Endothelial cell of umbilical vein (primary cell): ENCODE results near the gene FOS. TPM values are rescaled to one million over a fixed set of nuclear protein-coding genes. Genes with fewer than 3 reads are reported as not detected.
A peak's percentile ranks its signal among the peaks of the same experiment; 100 is the strongest.

ENCODE experiments used
- BruUV-seq: library from RNA; stranded (reverse); fragments of 400-500 nt; replicated peaks from 2 replicates; lab custom pipeline; 2021; lab: Mats Ljungman, UMichigan
- CTCF ChIA-PET: fragments of 300-600, 350-600 bp; sonication (Branson Sonifier 250); formaldehyde crosslinking; loops from one replicate; lab custom pipeline; 2021; ENCODE audit warnings: antibody characterized with exemption, inconsistent platforms; lab: Charles Lee
- POLR2A ChIA-PET: fragments of 300-600, 350-600 bp; sonication (Branson Sonifier 250); formaldehyde crosslinking; loops from one replicate; lab custom pipeline; 2021; ENCODE audit warnings: antibody characterized with exemption, inconsistent platforms; lab: Charles Lee
- DNase-seq: peaks from one replicate; pipeline ENCODE4 v3.0.0-alpha.2; 2011; ENCODE audit warnings: low read depth, low spot score
- FAIRE-seq: peaks from 2 replicates; lab custom pipeline; 2011; peaks lifted over from hg19 to GRCh38; lab: Jason Lieb, UNC
- H2AFZ ChIP-seq: 2 replicates; pipeline ENCODE4 v1.6.0; 2012; ENCODE audit warnings: low read depth, low read length, control low read depth, inconsistent platforms
- H3K27ac ChIP-seq: 2 replicates; pipeline ENCODE4 v1.5.1; 2011; ENCODE audit warnings: low read depth, mild to moderate bottlenecking, control low read depth, low read length, moderate library complexity; ENCODE audit not compliant: insufficient read depth
- H3K27me3 ChIP-seq, 2 experiments: 2 replicates each; pipeline versions ENCODE4 v1.6.0 to v1.6.1; 2011; ENCODE audit warnings: low read length in 2 of 2, mixed read lengths in 1 of 2; ENCODE audit not compliant: control insufficient read depth in 2 of 2, insufficient read depth in 2 of 2
- H3K36me3 ChIP-seq, 2 experiments: 2 replicates in 1 of 2; 3 replicates in 1 of 2; pipeline ENCODE4 v1.5.1; 2011; ENCODE audit warnings: low read length in 2 of 2, mild to moderate bottlenecking in 1 of 2, moderate library complexity in 1 of 2; ENCODE audit not compliant: control insufficient read depth in 2 of 2, insufficient read depth in 2 of 2; ENCODE audit errors: extremely low read depth in 1 of 2
- H3K4me1 ChIP-seq: 3 replicates; pipeline ENCODE4 v1.5.1; 2011; ENCODE audit warnings: mild to moderate bottlenecking, low read length; ENCODE audit not compliant: control insufficient read depth, insufficient read depth; ENCODE audit errors: extremely low read depth
- H3K4me2 ChIP-seq: 2 replicates; pipeline ENCODE4 v1.6.1; 2011; ENCODE audit warnings: low read length, control low read depth, mixed read lengths; ENCODE audit not compliant: insufficient read depth
- H3K4me3 ChIP-seq, 3 experiments: fragments of 200-600 bp in 1 of 3; sonication (generic), shearing (Covaris generic) in 1 of 3; replicated peaks in 1 of 3; 2 replicates each; pipeline ENCODE4 v1.5.1; 2011 to 2016; ENCODE audit warnings: control low read depth in 3 of 3, low read length in 3 of 3, mild to moderate bottlenecking in 2 of 3, inconsistent platforms in 1 of 3, low read depth in 1 of 3, moderate library complexity in 1 of 3; ENCODE audit not compliant: insufficient read depth in 1 of 3
- H3K79me2 ChIP-seq: 2 replicates; pipeline ENCODE4 v1.6.0; 2012; ENCODE audit warnings: low read length, inconsistent platforms; ENCODE audit not compliant: control insufficient read depth, insufficient read depth
- H3K9ac ChIP-seq: replicated peaks from 2 replicates; pipeline ENCODE3; 2011; ENCODE audit warnings: low read length, control low read depth; ENCODE audit not compliant: insufficient read depth; ENCODE audit errors: extremely low read depth
- H3K9me1 ChIP-seq: replicated peaks from 3 replicates; pipeline ENCODE4 v1.6.0; 2011; ENCODE audit warnings: mild to moderate bottlenecking, low read length; ENCODE audit not compliant: control insufficient read depth, insufficient read depth; ENCODE audit errors: extremely low read depth
- H3K9me3 ChIP-seq: replicated peaks from 2 replicates; pipeline ENCODE4 v1.5.1; 2012; ENCODE audit warnings: low read length, inconsistent platforms; ENCODE audit not compliant: control insufficient read depth, insufficient read depth
- H4K20me1 ChIP-seq: replicated peaks from 2 replicates; pipeline ENCODE3; 2011; ENCODE audit warnings: mild to moderate bottlenecking, low read length; ENCODE audit not compliant: control insufficient read depth, insufficient read depth; ENCODE audit errors: extremely low read depth
- EZH2 ChIP-seq: IDR thresholded peaks from 2 replicates; pipeline ENCODE4 v1.6.1; 2012; ENCODE audit warnings: borderline replicate concordance, low read depth, mild to moderate bottlenecking, moderate library complexity, low read length, inconsistent platforms; ENCODE audit not compliant: severe bottlenecking
- FOS ChIP-seq: IDR thresholded peaks from 2 replicates; pipeline ENCODE4 v1.6.1; 2011; ENCODE audit warnings: mild to moderate bottlenecking, low read length, moderate library complexity, borderline replicate concordance; ENCODE audit not compliant: insufficient read depth
- GATA2 ChIP-seq: IDR thresholded peaks from 2 replicates; pipeline ENCODE4 v1.7.0; 2011; ENCODE audit warnings: low read depth, mild to moderate bottlenecking, moderate library complexity, mixed read lengths, low read length; ENCODE audit not compliant: insufficient read length, insufficient read depth
- JUN ChIP-seq: IDR thresholded peaks from 2 replicates; pipeline ENCODE4 v1.6.1; 2011; ENCODE audit warnings: borderline replicate concordance, low read depth; ENCODE audit not compliant: insufficient read length, insufficient read depth
- MAX ChIP-seq: IDR thresholded peaks from 2 replicates; pipeline ENCODE4 v1.6.1; 2011; ENCODE audit not compliant: insufficient read depth, insufficient read length
- MYC ChIP-seq: IDR thresholded peaks from one replicate; pipeline ENCODE4 v1.6.1; 2011; ENCODE audit warnings: mild to moderate bottlenecking, low read depth, low read length
- POLR2A ChIP-seq: IDR thresholded peaks from 2 replicates; pipeline ENCODE4 v1.6.1; 2012; ENCODE audit warnings: low read depth, mild to moderate bottlenecking, control low read depth, low read length
- POLR2AphosphoS5 ChIP-seq: IDR thresholded peaks from 2 replicates; pipeline ENCODE4 v1.6.1; 2012; ENCODE audit warnings: low read depth, mild to moderate bottlenecking, control low read depth, low read length, moderate library complexity; ENCODE audit not compliant: insufficient read depth
- dilution Hi-C: fragments of 300-500 bp; cut with MboI; formaldehyde crosslinking; loops from one replicate; pipeline ENCODE4 v1.15.0; 2019; ENCODE audit warnings: low sequenced_read_pairs; ENCODE audit not compliant: extremely low pct_ligation_motif_present
- intact Hi-C: fragments of 100-400 bp; cut with micrococcal nuclease; formaldehyde crosslinking; loops from one replicate; pipeline ENCODE4 v1.10.0; 2022
- polyA plus RNA-seq, 4 experiments: library from polyadenylated mRNA; depleted of rRNA in 3 of 4; stranded (reverse) in 3 of 4; unstranded in 1 of 4; fragments of >200 nt; gene quantifications; 2 replicates each; pipeline versions ENCODE4 v1.2.1 to v1.2.3, GENCODE V29; 2011 to 2012; ENCODE audit warnings: missing spikeins in 1 of 4
- total RNA-seq: library from RNA; stranded (reverse); gene quantifications from 2 replicates; pipeline ENCODE4 v1.2.3, GENCODE V29; 2021
- TF ChIP-seq, protein P1 (sequence below), 2 donors: IDR thresholded peaks; 1 replicate in 1 of 2; 2 replicates in 1 of 2; pipeline ENCODE4 v1.5.1; 2011; ENCODE audit warnings: low read length in 2 of 2, mild to moderate bottlenecking in 2 of 2, moderate library complexity in 2 of 2, control low read depth in 1 of 2, inconsistent platforms in 1 of 2, low read depth in 1 of 2; ENCODE audit not compliant: insufficient read depth in 1 of 2; ENCODE audit errors: extremely low read depth in 1 of 2

FOS gene
- total and polyA plus RNA-seq, 2 donors (not counting 3 experiments of a cell fraction or from before 2014, with no cell fraction given), result 9.2 to 41.6 TPM

DNA sequence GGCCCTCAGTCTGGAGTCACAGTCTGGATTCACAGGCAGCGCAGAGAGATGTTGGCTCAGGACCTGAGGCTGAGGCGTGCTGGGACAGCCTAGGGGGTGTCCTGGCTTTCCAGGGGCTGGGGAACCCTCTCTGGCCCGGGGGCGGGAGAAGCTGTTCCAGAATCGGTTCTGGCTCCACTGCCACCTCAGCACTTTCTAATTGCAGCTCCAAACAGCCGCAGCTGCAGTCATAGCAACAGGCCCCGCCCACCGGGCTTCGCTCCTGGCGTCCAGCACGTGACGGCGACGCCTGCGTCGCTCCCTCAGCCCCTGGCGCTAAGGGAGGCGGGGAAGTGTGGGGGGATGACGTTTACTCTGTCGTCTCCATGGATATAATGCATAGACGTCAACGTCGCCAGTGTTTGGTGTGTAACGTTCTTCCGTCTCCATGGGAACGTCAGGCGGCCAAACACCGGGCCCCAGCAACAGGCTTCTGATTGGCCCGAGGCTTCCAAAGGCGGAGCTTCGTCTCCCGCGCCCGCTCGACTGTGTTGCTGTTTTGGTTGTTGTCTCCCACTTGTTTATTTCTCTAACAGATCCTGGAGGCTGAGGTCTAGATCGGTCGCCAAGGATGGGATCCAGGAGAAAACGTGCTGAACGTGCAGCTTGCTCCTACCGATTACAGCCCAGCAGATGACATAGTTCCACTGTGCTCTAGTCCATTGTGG, 19.7 kb upstream of the FOS start:
- no peaks in the 10 kb centered on the region for H3K9me3 ChIP-seq
- H3K9ac ChIP-seq, result peak overlapping the region; percentile 93
- H2AFZ ChIP-seq, result peak overlapping the region; percentile 18
- DNase-seq, result peak; percentile 100
- intact Hi-C loops (loop anchor here (1.0 to 2.0 kb wide), 6 partner anchors 18 to 135 kb away; partner anchors contain the start of gene TMED10), dilution Hi-C loops (no loop called here)
- POLR2A ChIA-PET, result interaction anchor here (0.6 to 1.9 kb wide), 3 partner anchors 18 to 23 kb away, joined by 3 to 9 read pairs (median 4); partner anchors contain the start of gene FOS
- no peaks in the 10 kb centered on the region for H3K27me3 ChIP-seq
- FAIRE-seq, result peak; percentile 99
- H3K4me1 ChIP-seq, result peaks cover 32% of the 10 kb centered on the region
- no peaks in the 10 kb centered on the region for H4K20me1 ChIP-seq
- H3K4me3 ChIP-seq, result peak overlapping the region in 2 of 3 experiments; percentile 21 to 39
- H3K36me3 ChIP-seq, result no peaks in the 10 kb centered on the region
- no peak for TF ChIP-seq FOS
- TF ChIP-seq, protein P1, sequence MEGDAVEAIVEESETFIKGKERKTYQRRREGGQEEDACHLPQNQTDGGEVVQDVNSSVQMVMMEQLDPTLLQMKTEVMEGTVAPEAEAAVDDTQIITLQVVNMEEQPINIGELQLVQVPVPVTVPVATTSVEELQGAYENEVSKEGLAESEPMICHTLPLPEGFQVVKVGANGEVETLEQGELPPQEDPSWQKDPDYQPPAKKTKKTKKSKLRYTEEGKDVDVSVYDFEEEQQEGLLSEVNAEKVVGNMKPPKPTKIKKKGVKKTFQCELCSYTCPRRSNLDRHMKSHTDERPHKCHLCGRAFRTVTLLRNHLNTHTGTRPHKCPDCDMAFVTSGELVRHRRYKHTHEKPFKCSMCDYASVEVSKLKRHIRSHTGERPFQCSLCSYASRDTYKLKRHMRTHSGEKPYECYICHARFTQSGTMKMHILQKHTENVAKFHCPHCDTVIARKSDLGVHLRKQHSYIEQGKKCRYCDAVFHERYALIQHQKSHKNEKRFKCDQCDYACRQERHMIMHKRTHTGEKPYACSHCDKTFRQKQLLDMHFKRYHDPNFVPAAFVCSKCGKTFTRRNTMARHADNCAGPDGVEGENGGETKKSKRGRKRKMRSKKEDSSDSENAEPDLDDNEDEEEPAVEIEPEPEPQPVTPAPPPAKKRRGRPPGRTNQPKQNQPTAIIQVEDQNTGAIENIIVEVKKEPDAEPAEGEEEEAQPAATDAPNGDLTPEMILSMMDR (IDR thresholded peaks at IDR 0.05; ENCODE audit: extremely low read depth in 1 of 2, insufficient read depth in 1 of 2, low read depth in 1 of 2, low read length in 2 of 2), result no peak
- TF ChIP-seq MYC, result no peak
- TF ChIP-seq EZH2, result no peak
- peak; percentile 71 for TF ChIP-seq POLR2AphosphoS5
- no peak for TF ChIP-seq GATA2
- TF ChIP-seq POLR2A, result peak; percentile 7
- peak; percentile 39 for TF ChIP-seq JUN
- peak; percentile 99 for TF ChIP-seq MAX
- BruUV-seq, result no TSS peak
- H3K9me1 ChIP-seq, result no peaks in the 10 kb centered on the region
- H3K4me2 ChIP-seq, result peak overlapping the region; percentile 64
- no peaks in the 10 kb centered on the region for H3K79me2 ChIP-seq
- H3K27ac ChIP-seq, result peak overlapping the region; percentile 75
- CTCF ChIA-PET, result interaction anchor here (0.5 to 2.6 kb wide), 24 partner anchors 9 to 124 kb away, joined by 3 to 22 read pairs (median 4); no protein-coding TSS in a partner anchor
